IPS DF 4.7 (cell line): Measurements from ENCODE around the gene OTOGL.
"Not testable (repeated sequence)": the region's sequence is repeated elsewhere in the genome, so short reads cannot be mapped to it uniquely, and the experiment has no call there.

ENCODE experiments used
- DNase-seq: peaks from one replicate; pipeline ENCODE4 v3.0.0-alpha.2; 2013; ENCODE audit warnings: low spot score; ENCODE audit errors: extremely low read depth

Gene OTOGL

DNA sequence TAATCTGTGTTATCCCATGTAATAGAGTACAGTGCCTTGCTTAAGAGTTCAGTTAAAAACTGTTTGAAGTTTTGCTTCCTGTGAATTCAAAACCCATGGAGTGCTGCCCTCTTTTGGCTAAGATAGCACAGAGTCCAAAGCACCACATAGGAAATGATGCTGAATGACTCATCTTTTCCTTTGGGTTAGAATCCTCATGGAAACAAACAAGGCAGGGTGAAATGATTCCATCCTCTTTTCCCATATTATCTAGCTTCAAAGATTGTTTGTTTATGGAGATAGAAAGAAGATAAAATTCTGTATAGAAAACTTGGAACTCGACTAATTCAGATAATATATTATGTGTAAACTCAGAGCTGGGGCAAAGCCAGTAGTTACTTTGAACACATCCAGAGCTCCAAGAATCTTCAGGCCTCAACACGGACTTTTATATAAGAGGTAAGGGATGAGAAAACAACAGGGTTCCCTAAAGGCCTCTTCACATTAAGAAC, 87.4 kb downstream of the OTOGL start:
- DNase-seq, result peak; percentile 91

DNA sequence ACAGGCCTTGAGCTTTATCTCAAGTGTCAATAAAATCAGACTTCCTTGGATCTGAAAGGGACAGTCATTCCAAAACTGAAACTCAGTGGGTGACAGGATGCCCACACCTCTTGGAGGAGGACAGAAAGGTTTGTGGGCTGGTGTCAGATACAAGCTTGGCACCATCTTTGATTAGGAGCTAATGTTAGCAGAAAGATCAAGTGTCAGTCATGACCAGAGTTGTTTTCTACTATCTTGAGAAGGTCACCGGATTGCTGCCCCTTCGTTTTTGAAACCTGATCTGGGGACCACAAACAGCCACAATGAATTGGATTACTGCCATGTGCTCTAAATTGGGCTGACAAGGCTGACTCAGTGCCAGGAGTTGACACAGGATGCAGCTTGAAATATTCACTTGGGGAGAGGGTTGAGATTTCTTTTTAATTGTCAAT, 88.3 kb downstream of the OTOGL start:
- DNase-seq, result no peak

DNA sequence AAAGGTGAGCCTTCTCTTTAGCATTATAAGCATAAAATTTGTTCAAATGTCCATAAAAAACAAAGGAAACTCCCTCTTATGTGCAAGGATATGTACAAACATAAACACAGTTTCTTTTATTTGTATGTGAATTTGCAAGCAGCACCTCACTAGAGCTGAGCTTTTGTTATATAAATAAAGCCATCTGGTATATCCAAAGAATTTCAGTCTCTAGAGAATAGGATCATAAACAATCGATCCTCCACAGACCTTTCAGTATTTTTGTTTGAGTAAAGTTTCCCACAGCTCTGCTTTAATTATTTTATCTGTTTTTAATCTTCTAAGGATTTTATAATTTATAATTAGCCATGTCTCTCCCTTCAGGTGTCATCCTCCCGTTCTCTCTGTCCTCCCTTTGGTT, 89.2 kb downstream of the OTOGL start:
- no peak for DNase-seq

DNA sequence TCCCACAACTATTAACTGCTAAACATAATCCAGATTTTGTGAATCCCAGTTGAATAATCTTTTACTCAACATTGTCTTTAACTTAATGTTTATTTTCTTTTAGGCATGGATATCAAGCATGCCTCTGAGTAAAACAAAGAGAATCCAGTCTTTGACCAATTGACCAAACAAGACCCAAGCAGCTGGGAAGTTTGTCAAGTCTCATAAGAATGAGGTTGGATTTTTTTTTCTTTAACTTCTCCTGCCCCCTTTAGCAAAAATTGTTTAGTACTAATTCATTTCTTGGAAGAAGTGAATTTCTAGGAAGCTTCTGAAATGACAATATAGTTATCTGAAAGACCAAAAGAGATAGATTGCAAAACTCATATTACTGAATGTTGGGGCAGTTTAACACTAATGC, 89.9 kb downstream of the OTOGL start:
- no peak for DNase-seq

DNA sequence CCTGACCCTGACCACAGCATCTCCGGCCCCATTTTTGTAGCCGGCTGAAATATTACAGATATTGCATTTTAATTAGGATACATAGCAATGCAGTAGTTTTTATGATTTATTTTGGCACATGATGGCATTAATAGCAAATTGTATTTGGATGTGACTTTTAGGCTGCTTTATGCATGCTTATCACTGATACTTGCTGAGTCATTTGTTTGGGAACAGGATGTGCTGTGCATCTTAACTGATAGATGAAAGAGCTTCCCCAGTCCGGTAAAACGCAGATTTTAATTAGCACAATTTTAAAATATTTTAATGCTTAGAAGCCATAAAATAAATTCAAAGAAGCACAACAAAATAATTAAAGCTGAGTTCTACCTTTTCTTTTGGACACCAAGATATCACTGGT, 90.7 kb downstream of the OTOGL start:
- no peak for DNase-seq

DNA sequence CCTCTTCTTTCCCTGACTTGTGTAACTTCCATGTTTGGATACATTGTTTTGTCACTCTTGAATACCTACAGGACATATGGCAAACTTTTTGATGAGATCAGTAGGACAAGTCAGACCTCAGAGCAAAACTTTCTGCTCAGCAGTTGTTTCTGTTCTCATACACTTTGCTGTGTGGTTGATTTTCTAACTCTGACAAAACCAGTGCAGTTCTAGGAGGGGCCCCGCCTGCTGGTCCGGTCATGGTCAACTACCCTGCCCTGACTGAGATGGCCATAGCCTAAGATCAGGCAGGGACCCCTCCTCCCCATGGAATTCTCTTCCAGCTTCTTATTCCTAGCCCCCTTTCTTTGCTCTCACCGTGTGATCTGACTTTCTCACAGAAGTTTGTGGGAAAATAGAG, 92.8 kb downstream of the OTOGL start:
- DNase-seq, result no peak

DNA sequence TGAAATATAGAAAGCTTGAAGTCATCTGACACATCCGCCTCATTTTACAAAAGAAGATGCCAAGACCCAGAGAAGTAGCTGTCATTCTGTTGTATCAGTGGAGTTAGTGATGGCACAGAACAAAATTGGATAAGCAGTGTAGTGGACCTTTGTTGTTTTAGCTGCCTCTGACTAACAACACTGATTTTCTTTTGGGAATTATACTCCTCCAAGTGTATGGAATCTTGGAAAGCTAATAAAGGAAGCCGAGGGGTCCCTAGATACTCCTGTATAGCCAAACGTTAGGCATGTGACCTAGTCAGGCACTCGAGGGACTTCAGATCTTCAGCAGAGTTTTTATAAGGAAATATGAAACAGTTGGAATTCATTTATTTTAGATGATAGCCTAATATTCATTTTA, 94.5 kb downstream of the OTOGL start:
- DNase-seq, result no peak

DNA sequence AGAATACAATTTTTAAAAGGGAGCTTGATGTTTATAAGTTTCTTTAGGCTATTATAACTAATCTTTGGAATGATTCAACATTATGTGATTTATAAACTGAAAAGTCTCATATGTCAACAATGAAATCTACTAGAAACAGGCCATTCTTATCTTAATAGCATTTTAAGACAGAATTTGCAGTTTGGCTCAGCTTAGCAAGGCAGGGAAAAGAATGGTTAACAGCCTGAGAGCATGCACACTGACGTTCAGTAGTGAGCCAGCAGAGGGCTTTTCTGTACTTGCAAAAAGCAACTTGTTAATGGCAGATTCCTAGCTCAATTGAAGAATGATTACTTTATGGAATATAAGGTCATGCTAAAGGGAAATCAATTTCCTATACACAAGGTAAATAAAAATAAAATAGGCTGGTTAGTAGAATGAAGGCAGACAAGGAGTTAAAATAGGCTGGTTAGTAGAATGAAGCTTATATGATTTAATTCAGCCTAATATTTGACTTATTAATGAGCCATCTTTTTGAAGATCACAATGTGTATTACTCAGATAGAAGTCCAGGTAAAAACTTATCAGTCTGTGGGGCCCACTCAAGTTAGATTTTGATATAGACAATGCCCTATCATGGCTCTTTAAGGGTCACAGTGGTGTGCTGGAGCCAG, 95.9 kb downstream of the OTOGL start:
- DNase-seq, result no peak

DNA sequence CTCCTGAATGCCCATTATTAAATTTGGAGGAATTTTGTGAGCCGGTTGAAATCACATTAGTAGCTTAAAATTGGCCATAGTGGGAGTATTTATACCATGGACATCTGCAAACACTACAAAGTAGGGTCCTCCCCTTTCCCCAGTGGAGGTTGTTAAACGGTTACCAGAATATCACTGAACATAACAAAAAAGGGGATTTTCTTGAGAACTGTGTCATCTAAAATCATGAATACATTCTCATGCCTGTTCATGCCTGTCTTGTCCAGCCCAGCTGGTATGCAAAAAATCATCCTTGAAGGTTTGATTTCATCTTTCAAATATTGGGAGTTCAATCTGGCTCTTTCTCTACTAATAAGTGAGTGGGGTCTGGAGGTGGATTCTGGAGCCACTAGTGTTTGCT, 96.4 kb downstream of the OTOGL start:
- DNase-seq, result no peak

DNA sequence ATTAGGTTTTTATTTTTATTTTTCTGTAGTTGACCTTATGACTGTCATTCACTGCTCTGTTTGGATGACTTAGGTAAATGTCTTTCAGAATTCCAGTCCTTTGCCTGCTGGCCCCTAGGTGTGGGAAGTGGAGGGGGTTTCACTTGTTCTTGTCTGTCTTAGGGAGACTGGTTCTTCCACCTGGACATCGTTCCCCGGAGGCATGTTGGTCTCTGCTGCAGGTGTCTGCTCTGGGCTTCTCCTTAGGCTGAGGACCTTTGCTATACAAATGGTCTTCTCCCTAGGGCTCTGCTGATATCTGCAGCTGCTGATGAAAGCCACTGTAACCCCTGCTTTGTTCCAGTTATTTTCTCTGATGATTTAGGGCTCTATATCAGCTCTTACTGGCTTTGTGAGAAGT, 97.1 kb downstream of the OTOGL start:
- DNase-seq, result no peak

DNA sequence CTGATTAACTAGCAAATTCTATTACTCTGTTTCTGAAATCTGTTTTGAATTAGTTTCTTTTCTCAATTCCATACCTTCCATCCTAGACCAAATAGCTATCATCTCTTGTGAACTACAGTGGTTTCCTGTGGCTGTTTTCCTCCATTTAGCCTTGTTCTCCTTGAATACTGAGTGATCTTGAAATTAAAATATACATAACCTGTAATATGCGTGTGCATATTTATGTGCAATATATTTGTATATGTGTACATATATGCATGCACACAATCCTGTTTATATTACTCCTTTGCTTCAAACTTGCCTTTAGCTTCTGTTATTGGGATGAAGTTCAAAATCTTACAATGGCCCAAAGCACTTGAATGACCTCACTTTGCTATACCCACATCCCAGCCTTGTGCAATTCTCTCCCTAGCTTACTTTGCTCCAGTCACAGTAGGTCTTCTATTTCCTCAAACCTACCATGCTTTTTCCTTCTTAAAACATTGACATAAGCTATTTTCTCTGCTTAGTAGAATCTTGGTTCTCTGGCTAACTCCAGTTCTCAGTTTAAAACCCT, 99.5 kb downstream of the OTOGL start:
- no peak for DNase-seq

DNA sequence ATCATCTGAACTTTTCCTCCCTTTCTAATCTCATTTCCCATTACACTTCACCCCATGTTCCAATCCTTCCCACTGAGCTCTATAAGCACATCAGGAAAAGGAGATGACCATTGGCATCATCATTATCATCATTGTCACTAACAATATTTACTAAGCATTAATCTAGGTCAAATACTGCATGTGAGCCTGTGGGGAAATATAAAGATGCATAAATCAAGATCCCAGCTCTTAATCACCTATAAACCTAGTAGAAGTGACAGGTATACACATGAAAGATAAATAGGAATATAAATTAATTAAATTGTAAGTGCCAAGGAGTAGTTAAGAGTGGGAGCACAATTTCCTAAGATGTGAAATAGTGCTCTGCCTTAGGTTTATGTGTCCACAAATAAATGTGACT, 100.6 kb downstream of the OTOGL start:
- DNase-seq, result no peak

DNA sequence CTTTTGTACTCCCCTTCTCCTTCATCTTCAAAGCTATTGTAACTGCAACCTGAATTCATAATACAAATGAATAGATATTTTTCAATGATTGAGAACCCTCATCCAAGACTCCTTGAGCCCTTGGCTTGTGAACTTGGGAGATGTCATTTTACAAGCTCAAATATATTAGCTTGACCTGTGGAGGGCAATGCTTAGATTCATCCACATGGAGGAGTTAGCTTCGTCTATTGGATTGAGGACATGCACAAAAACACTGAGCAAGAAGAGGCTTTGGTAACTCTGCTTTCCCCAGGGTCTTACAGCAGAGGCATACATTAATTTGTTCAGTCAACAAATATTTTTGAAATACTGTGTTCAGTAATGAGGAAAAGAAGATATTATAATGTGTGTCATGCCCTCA, 101.1 kb downstream of the OTOGL start:
- no peak for DNase-seq

DNA sequence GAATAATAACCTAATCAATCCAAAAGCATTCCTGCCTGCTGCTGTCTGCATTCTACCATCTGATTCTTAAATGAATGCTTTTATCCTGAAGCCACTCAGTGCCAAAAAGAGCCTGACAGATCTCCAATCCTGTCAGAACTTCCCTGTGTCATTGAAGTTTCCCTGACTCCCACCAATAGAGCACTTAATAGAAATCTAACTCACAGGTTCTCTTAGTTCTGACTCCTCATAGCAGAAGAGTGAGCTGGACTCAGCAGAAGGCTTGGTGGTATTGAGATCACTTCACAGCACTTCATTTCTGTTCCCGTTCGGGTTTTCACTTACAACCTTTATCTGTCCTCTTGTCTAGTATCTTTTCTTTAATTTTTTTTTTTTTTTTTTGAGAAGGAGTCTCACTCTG, 102.6 kb downstream of the OTOGL start:
- no peak for DNase-seq

DNA sequence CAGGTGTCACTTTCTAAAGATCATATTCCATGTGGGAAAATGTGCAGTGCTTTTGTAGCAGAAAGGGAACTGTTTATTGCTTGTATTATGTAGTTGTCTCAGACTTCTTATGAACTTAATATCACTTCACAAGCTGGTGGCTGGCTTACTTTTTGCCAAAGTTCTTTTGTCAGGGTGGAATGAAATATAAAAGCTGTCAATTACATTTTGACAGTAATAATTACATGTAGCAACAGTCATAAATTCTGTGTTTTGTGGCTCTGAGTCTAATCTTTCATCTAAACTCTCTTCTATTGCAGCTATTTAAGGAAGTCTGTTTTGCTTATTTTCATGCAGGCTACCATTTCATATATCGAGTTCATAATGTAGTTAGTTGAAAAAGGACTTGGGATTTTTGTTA, 106.6 kb downstream of the OTOGL start:
- no peak for DNase-seq

DNA sequence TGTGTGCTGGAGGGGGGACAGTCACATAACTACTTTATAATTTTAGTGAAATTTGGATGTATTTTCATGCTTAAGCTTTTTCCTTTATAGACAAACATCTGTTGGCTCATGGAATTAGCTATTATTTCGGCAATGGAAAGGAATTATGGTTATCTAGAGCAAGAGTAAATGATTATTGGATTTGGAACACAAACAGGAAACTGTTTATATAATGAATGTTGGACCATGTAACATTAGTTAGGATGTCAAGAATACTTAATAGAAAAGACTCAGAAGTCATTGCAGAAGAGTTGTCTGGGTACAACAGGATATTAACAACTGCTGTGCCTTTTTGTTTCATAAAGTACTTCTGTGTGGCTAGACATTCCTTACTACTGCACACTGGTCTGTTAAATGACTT, 108.7 kb downstream of the OTOGL start:
- DNase-seq, result no peak

DNA sequence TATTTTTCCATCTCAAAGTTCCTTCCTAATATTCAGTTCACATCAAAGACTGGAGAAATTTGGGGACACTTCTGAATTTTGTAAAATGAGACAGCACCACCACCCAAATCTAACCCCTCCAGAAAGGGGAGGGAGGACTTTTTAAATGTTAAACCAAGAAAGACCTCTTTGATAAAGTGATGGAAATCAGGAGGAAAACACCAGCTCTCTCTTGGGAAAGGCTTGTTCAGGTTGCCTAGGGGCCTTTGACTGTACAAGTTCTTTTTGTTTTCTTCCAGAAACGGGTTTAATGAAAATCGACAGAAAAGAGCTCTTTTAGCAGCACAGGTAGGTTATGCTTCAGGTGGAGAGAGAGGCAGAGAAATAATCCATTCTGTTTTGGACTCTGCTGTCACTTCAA, 112.3 kb downstream of the OTOGL start:
- no peak for DNase-seq

DNA sequence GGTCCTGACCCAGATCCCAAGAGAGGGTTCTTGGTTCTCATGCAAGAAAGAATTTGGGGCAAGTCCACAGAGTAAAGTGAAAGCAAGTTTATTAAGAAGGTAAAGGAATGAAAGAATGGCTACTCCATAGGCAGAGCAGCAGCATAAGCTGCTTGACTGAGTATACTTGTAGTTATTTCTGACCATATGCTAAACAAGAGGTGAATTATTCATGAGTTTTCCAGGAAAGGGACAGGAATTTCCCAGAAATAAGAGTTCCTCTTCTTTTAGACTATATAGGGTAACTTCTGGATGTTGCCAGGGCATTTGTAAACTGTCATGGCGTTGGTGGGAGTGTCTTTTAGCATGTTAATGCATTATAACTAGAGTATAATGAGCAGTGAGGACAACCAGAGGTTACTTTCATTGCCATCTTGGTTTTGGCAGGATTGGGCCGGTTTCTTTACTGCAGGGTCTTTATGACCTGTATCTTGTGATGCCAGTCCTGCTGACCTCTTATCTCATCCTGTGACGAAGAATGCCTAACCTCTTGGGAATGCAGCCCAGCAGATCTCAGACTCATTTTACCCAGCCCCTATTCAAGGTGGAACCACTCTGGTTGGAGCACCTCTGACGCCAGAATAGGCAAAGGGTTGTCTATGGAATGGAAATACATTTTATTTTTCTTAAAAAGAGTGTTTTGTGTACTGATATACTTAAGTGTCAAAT, 113.8 kb downstream of the OTOGL start:
- DNase-seq, result no peak

DNA sequence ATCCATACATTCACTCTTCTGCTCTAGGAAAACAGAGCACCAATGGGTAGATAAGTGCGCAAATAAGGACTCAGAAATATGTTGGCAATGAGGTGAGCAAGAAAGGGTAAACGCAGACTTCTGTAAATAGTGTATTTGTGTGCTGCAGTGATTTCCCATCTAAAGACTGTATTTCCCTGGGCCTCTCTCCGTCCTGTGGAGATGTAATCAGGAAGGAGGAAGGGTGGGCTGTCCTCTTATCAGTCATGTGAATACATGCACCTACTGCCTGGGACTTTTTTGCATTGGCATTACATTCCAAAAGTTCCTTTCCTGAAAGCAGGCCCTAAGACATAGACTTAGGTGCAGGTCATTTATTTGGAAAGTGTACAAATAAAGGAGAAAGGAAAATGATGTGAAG, 114.5 kb downstream of the OTOGL start:
- no peak for DNase-seq

DNA sequence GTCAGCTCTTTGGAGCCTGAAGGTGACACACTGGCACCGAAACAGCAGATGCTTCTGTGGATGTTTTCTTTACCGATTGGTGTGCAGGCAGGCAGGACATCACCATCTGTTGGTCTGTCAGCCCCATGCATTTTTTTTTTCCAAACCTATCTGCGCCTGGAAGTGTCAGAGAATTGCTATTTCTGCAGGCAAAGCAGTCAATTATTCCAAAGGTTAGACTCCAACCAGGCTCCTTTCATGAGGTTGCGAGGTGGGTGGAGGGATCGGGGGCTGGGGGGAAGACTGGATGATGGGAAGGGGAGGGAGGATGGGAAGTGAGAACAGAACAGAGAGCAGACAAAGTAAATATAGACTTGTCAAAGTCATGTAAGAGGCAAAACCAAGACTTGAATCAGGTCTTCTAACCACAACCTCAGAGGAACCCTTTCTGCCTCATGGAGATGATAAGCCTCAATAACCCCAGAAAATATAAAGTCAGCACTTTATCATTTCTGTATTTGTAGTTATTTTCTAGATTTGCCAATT, 117.7 kb downstream of the OTOGL start:
- DNase-seq, result no peak

DNA sequence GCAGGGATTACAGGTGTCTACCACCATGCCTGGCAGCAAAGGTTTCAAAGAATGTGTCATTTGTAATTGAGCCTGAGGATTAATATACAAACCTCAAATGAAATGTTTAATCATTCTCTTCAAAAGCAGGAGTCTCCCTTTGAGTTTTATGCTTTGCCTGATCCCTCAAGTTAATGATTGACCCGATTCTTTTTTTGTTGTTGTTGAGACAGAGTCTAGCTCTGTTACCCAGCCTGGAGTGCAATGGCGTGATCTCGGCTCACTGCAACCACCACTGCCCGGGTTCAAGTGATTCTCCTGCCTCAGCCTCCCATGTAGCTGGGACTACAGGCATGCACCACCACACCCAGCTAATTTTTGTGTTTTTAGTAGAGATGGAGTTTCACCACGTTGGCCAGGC, 119.6 kb downstream of the OTOGL start:
- DNase-seq, result not testable (repeated sequence)

DNA sequence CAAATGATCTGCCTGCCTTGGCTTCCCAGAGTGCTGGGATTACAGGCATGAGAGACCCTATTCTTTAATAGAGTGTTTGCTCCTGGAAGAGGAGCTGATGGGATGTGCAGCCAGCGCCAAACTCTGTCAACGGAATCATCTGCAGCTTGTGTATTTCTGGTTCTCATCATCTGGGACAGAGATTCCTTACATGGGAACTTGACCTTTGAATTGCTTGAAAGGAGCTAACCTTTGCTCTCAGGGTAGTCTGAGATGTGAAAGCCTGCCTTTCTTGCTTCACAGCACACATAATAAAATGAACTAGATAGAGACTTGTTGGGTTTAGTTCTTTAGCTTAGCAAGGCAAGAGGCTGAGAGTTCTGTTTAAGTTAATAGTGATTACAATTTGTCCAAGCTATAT, 120.0 kb downstream of the OTOGL start:
- DNase-seq, result no peak

DNA sequence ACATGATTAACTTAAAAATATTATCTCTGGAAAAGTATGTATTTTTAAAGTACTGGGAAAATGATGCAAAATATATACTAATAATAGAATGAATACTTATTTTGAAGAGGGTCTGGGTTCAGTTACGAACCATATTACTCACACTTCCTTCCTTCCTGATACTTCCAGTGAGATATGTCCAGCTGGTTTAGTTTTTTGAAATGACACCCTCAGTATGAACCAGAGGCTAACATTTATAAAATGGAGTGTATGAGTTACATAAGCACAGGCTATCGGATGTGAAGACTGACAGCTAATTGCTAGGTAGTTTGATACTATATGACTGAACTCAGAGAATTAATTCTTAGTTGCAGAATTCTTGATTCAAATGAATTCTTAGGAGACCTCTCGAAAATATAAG, 122.9 kb downstream of the OTOGL start:
- DNase-seq, result no peak
